Prostate gland (tissue), 2 donors: ENCODE measurements around the gene SLC8A2. TPM values are rescaled to one million over a fixed set of nuclear protein-coding genes. Genes with fewer than 3 reads are reported as not detected.

Experiments used
- DNase-seq: peaks from one replicate; pipeline ENCODE4 v3.0.0-alpha.2; 2019; ENCODE audit warnings: low spot score
- H3K27ac ChIP-seq, 2 donors: fragments of 200-600 bp; sonication (generic); 2 replicates each; pipeline ENCODE4 v1.5.1; 2017 to 2019
- H3K27me3 ChIP-seq: fragments of 200-600 bp; sonication (generic); replicated peaks from 2 replicates; pipeline ENCODE4 v1.5.1; 2019; ENCODE audit not compliant: insufficient read depth
- H3K36me3 ChIP-seq, 2 donors: fragments of 200-600 bp; sonication (generic); 1 replicate in 1 of 2; 2 replicates in 1 of 2; pipeline versions ENCODE4 v1.5.1 to v1.8.1; 2017 to 2019
- H3K4me1 ChIP-seq: fragments of 200-600 bp; sonication (generic); replicated peaks from 2 replicates; pipeline ENCODE4 v1.5.1; 2019
- H3K4me3 ChIP-seq, 2 donors: fragments of 200-600 bp; sonication (generic); 2 replicates each; pipeline ENCODE4 v1.5.1; 2017 to 2019
- H3K9me3 ChIP-seq: fragments of 200-600 bp; sonication (generic); 2 replicates; pipeline ENCODE4 v1.5.1; 2017
- CTCF ChIP-seq, 4 experiments: fragments of 200-600 bp in 2 of 4; fragments of 450-650 bp in 2 of 4; sonication (generic) in 2 of 4; IDR thresholded peaks; 1 replicate in 3 of 4; 2 replicates in 1 of 4; pipeline ENCODE4 v1.5.1; 2016 to 2019; ENCODE audit warnings: antibody characterized with exemption in 4 of 4, mild to moderate bottlenecking in 2 of 4, moderate library complexity in 2 of 4
- POLR2A ChIP-seq: fragments of 450-650 bp; IDR thresholded peaks from one replicate; pipeline ENCODE4 v1.6.1; 2016; ENCODE audit warnings: antibody characterized with exemption, mild to moderate bottlenecking
- POLR2AphosphoS5 ChIP-seq: sonication (generic); formaldehyde crosslinking; IDR thresholded peaks from one replicate; pipeline ENCODE4 v1.6.1; 2017; ENCODE audit warnings: antibody characterized with exemption
- WGBS: methylation state at CpG from one replicate; pipeline ENCODE4 v1.1.5; 2018; 5-methylcytosine and 5-hydroxymethylcytosine counted together
- intact Hi-C: fragments of 100-400 bp; cut with DNase I; formaldehyde crosslinking; loops from one replicate; pipeline ENCODE4 v1.14.2; 2022
- total RNA-seq, 2 donors: library from RNA; depleted of rRNA; stranded (reverse); fragments of >200 nt; gene quantifications; one replicate each; pipeline ENCODE4 v1.1.0, GENCODE V29; 2016

SLC8A2 gene
- total RNA-seq, 2 donors from 2014 or later = 1.3 to 7.7 TPM

- Histone ChIP-seq H3K27ac (no peak overlapping the region), H3K4me3 (no peak overlapping the region), H3K27me3 (no peaks in the 10 kb centered on the region), H3K4me1 (peaks cover 5% of the 10 kb centered on the region), H3K36me3 (peaks cover 4 to 21% of the 10 kb centered on the region in 2 donors), H3K9me3 (no peaks in the 10 kb centered on the region)
- intact Hi-C loops = no loop called here
- no peak for DNase-seq
- 83% methylated on average over 18 of the region's 18 CpGs for WGBS
- TF ChIP-seq POLR2AphosphoS5 (no peak), CTCF (IDR thresholded peaks at IDR 0.05) (no peak), POLR2A (no peak)
These were observed 21.9 kb upstream of the SLC8A2 start for GRCh38 chr19:47493378-47494210.

- intact Hi-C loops = no loop called here
- Histone ChIP-seq H3K4me3 (no peak overlapping the region), H3K36me3 (peaks cover 4 to 21% of the 10 kb centered on the region in 2 donors), H3K27ac (peak overlapping the region in 1 of 2 donors; percentile 9), H3K27me3 (no peaks in the 10 kb centered on the region), H3K4me1 (peaks cover 5% of the 10 kb centered on the region), H3K9me3 (no peaks in the 10 kb centered on the region)
- TF ChIP-seq POLR2AphosphoS5 (no peak), CTCF (IDR thresholded peaks at IDR 0.05) (no peak), POLR2A (no peak)
- 61% methylated on average over 22 of the region's 23 CpGs for WGBS
- no peak for DNase-seq
These were observed 21.1 kb upstream of the SLC8A2 start for GRCh38 chr19:47492571-47493377.

GRCh38 chr19:47492137-47492533 lies 20.4 kb upstream of the SLC8A2 start:
- Histone ChIP-seq H3K9me3 (no peaks in the 10 kb centered on the region), H3K36me3 (peaks cover 4 to 21% of the 10 kb centered on the region in 2 donors), H3K4me1 (peaks cover under 1% of the 10 kb centered on the region), H3K4me3 (no peak overlapping the region), H3K27me3 (no peaks in the 10 kb centered on the region), H3K27ac (peak overlapping the region in 1 of 2 donors; percentile 9)
- DNase-seq = no peak
- TF ChIP-seq POLR2A = no peak
- no peak for TF ChIP-seq POLR2AphosphoS5
- no peak for TF ChIP-seq CTCF (IDR thresholded peaks at IDR 0.05)
- intact Hi-C loops = no loop called here
- 84% methylated on average over 14 of the region's 14 CpGs for WGBS

- TF ChIP-seq CTCF (IDR thresholded peaks at IDR 0.05) (no peak), POLR2A (no peak), POLR2AphosphoS5 (no peak)
- no peak for DNase-seq
- intact Hi-C loops = no loop called here
- Histone ChIP-seq H3K27ac (peak overlapping the region; percentile 18 to 37), H3K4me3 (no peak overlapping the region), H3K27me3 (no peaks in the 10 kb centered on the region), H3K9me3 (no peaks in the 10 kb centered on the region), H3K4me1 (no peaks in the 10 kb centered on the region), H3K36me3 (peaks cover 4 to 21% of the 10 kb centered on the region in 2 donors)
- 82% methylated on average over 22 of the region's 22 CpGs for WGBS
These were observed 19.9 kb upstream of the SLC8A2 start for GRCh38 chr19:47491358-47492136.
